ENCODE measurements around the gene ACR.

DNA sequence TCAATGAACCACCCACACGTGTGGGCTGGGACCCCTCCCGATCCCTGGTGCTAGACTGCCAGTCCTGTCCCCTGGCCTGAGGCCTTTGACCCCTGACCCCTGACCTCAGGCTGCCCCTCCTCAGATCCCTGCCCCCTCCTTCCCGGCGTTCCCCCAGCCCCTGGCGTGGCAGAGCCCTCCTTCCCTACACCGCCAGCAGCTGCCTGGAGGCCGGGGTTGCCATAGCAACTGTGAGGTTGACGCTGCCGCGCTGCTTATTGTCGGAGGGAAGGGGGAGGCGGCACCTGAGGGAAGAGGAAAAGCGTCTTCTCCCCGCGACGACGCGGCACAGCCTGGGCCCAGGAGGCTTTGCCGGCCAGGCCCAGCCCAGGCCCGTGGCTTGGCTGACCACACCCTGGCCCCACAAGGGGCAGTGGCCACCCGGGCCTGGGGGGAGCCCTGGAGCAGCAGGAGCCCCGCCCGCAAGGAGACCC lies 32.7 kb upstream of the ACR start:
- TF ChIP-seq, protein P1, sequence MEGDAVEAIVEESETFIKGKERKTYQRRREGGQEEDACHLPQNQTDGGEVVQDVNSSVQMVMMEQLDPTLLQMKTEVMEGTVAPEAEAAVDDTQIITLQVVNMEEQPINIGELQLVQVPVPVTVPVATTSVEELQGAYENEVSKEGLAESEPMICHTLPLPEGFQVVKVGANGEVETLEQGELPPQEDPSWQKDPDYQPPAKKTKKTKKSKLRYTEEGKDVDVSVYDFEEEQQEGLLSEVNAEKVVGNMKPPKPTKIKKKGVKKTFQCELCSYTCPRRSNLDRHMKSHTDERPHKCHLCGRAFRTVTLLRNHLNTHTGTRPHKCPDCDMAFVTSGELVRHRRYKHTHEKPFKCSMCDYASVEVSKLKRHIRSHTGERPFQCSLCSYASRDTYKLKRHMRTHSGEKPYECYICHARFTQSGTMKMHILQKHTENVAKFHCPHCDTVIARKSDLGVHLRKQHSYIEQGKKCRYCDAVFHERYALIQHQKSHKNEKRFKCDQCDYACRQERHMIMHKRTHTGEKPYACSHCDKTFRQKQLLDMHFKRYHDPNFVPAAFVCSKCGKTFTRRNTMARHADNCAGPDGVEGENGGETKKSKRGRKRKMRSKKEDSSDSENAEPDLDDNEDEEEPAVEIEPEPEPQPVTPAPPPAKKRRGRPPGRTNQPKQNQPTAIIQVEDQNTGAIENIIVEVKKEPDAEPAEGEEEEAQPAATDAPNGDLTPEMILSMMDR (IDR thresholded peaks at IDR 0.05): no peak
- TF ChIP-seq POLR2A (IDR thresholded peaks at IDR 0.05): no peak
